HG03103 (cell line): ENCODE measurements around the gene PLXDC2.

ENCODE experiments used
- ATAC-seq: cut with Tn5 transposase; IDR thresholded peaks from one replicate; pipeline ENCODE4 v1.9.1; 2021; ENCODE audit warnings: low read depth; ENCODE audit not compliant: unreplicated experiment

PLXDC2 gene

GRCh38 chr10:19848226-19848985 is 32.2 kb downstream of the PLXDC2 start:
- no peak for ATAC-seq

GRCh38 chr10:19853831-19854230 is 37.6 kb downstream of the PLXDC2 start:
- no peak for ATAC-seq

- no peak for ATAC-seq
Observed at GRCh38 chr10:19857876-19858275, 41.6 kb downstream of the PLXDC2 start.

GRCh38 chr10:19860107-19860506 is 43.9 kb downstream of the PLXDC2 start:
- no peak for ATAC-seq

- no peak for ATAC-seq
Observed at GRCh38 chr10:19862811-19863515, 46.7 kb downstream of the PLXDC2 start.

- no peak for ATAC-seq
Observed at GRCh38 chr10:19865676-19866075, 49.4 kb downstream of the PLXDC2 start.

- no peak for ATAC-seq
Observed at GRCh38 chr10:19869370-19869769, 53.1 kb downstream of the PLXDC2 start.

- no peak for ATAC-seq
Observed at GRCh38 chr10:19872504-19873271, 56.5 kb downstream of the PLXDC2 start.

- ATAC-seq, result no peak
Observed at GRCh38 chr10:19874190-19874589, 58.0 kb downstream of the PLXDC2 start.

GRCh38 chr10:19874791-19875190 is 58.6 kb downstream of the PLXDC2 start:
- ATAC-seq, result no peak

- no peak for ATAC-seq
Observed at GRCh38 chr10:19876570-19876969, 60.3 kb downstream of the PLXDC2 start.

- no peak for ATAC-seq
Observed at GRCh38 chr10:19877466-19878255, 61.4 kb downstream of the PLXDC2 start.

- ATAC-seq, result no peak
Observed at GRCh38 chr10:19882621-19883020, 66.4 kb downstream of the PLXDC2 start.

- ATAC-seq, result no peak
Observed at GRCh38 chr10:19888061-19888660, 71.9 kb downstream of the PLXDC2 start.

- ATAC-seq, result no peak
Observed at GRCh38 chr10:19889256-19889655, 73.0 kb downstream of the PLXDC2 start.

GRCh38 chr10:19891429-19891828 is 75.2 kb downstream of the PLXDC2 start:
- no peak for ATAC-seq

- ATAC-seq, result no peak
Observed at GRCh38 chr10:19892270-19892669, 76.0 kb downstream of the PLXDC2 start.

GRCh38 chr10:19892677-19893076 is 76.4 kb downstream of the PLXDC2 start:
- no peak for ATAC-seq

- no peak for ATAC-seq
Observed at GRCh38 chr10:19895500-19895899, 79.3 kb downstream of the PLXDC2 start.

GRCh38 chr10:19902456-19902855 is 86.2 kb downstream of the PLXDC2 start:
- no peak for ATAC-seq
